HG02981 (cell line): ENCODE measurements around the gene SF3B6.
"Not testable (repeated sequence)": the region's sequence is repeated elsewhere in the genome, so short reads cannot be mapped to it uniquely, and the experiment has no call there.

ENCODE experiments used
- ATAC-seq: cut with Tn5 transposase; IDR thresholded peaks from one replicate; pipeline ENCODE4 v1.9.1; 2021; ENCODE audit warnings: mild to moderate bottlenecking, moderate library complexity; ENCODE audit not compliant: unreplicated experiment

Gene SF3B6

GRCh38 chr2:24095171-24095677 lies 19.1 kb upstream of the SF3B6 start:
- ATAC-seq, result not testable (repeated sequence)

- not testable (repeated sequence) for ATAC-seq
Measured at GRCh38 chr2:24093270-24093669, 17.1 kb upstream of the SF3B6 start.

- ATAC-seq, result no peak
Measured at GRCh38 chr2:24088821-24089359, 12.8 kb upstream of the SF3B6 start.

- ATAC-seq, result no peak
Measured at GRCh38 chr2:24087032-24087431, 10.9 kb upstream of the SF3B6 start.

- no peak for ATAC-seq
Measured at GRCh38 chr2:24086241-24086640, 10.1 kb upstream of the SF3B6 start.

GRCh38 chr2:24085200-24085489 lies 9.0 kb upstream of the SF3B6 start:
- ATAC-seq, result no peak

GRCh38 chr2:24084386-24085199 lies 8.5 kb upstream of the SF3B6 start, which contains the start of gene TP53I3:
Gene TP53I3, minus strand, starts transcription at chr2:24084834. Its CDS starts 508 bp downstream, at chr2:24084326.
- peak; percentile 75 for ATAC-seq

GRCh38 chr2:24083567-24084385 lies 7.7 kb upstream of the SF3B6 start:
- ATAC-seq, result peak; percentile 85

GRCh38 chr2:24082787-24083566 lies 6.9 kb upstream of the SF3B6 start:
- ATAC-seq, result no peak

GRCh38 chr2:24080701-24081100 lies 4.6 kb upstream of the SF3B6 start:
- ATAC-seq, result no peak

- ATAC-seq, result no peak
Measured at GRCh38 chr2:24077879-24078278, 1.8 kb upstream of the SF3B6 start.

GRCh38 chr2:24077535-24077877 lies 1.4 kb upstream of the SF3B6 start:
- no peak for ATAC-seq

GRCh38 chr2:24076849-24077534 lies 866 bp upstream of the SF3B6 start:
- peak; percentile 15 for ATAC-seq

GRCh38 chr2:24075259-24075658 lies 867 bp downstream of the SF3B6 start:
- ATAC-seq, result no peak

- ATAC-seq, result no peak
Measured at GRCh38 chr2:24073816-24074215, 2.3 kb downstream of the SF3B6 start.

GRCh38 chr2:24072259-24072658 lies 3.9 kb downstream of the SF3B6 start:
- no peak for ATAC-seq

- ATAC-seq, result no peak
Measured at GRCh38 chr2:24065341-24065740, 10.8 kb downstream of the SF3B6 start.

- no peak for ATAC-seq
Measured at GRCh38 chr2:24058564-24059271, 17.4 kb downstream of the SF3B6 start.

- ATAC-seq, result no peak
Measured at GRCh38 chr2:24055750-24056149, 20.4 kb downstream of the SF3B6 start.
